CD14-positive monocyte (primary cell): ENCODE results near the gene ADRA2C. TPM values are rescaled to one million over a fixed set of nuclear protein-coding genes. Genes with fewer than 3 reads are reported as not detected.

ENCODE experiments used
- DNase-seq, 3 donors: peaks; one replicate each; pipeline ENCODE4 v3.0.0-alpha.2; 2011 to 2022
- H2AFZ ChIP-seq: 2 replicates; pipeline ENCODE4 v1.6.0; 2012; ENCODE audit warnings: mild to moderate bottlenecking, low read depth, low read length, inconsistent platforms; ENCODE audit not compliant: insufficient read depth, poor library complexity, severe bottlenecking
- H3K27ac ChIP-seq, 2 donors: 1 replicate in 1 of 2; 2 replicates in 1 of 2; pipeline ENCODE4 v1.5.1; 2012 to 2013; ENCODE audit warnings: low read length in 2 of 2, control low read depth in 1 of 2, inconsistent platforms in 1 of 2, low read depth in 1 of 2, mild to moderate bottlenecking in 1 of 2
- H3K27me3 ChIP-seq, 2 donors: one replicate each; pipeline versions ENCODE4 v1.6.0 to v1.6.1; 2011 to 2013; ENCODE audit warnings: low read length in 2 of 2; ENCODE audit not compliant: control insufficient read depth in 2 of 2, insufficient read depth in 2 of 2
- H3K36me3 ChIP-seq, 2 donors: replicated peaks in 1 of 2; 1 replicate in 1 of 2; 2 replicates in 1 of 2; pipeline versions ENCODE4 v1.5.1 to v1.6.1; 2012 to 2013; ENCODE audit warnings: low read length in 2 of 2, control low read depth in 1 of 2, inconsistent platforms in 1 of 2, mild to moderate bottlenecking in 1 of 2; ENCODE audit not compliant: insufficient read depth in 2 of 2, control insufficient read depth in 1 of 2
- H3K4me1 ChIP-seq, 2 donors: 1 replicate in 1 of 2; 2 replicates in 1 of 2; pipeline versions ENCODE4 v1.5.1 to v1.6.1; 2012 to 2013; ENCODE audit warnings: low read length in 2 of 2, control low read depth in 1 of 2, inconsistent platforms in 1 of 2, mild to moderate bottlenecking in 1 of 2, moderate library complexity in 1 of 2; ENCODE audit not compliant: insufficient read depth in 2 of 2, control insufficient read depth in 1 of 2
- H3K4me2 ChIP-seq: replicated peaks from 2 replicates; pipeline ENCODE3; 2012; ENCODE audit warnings: low read length, moderate library complexity, mild to moderate bottlenecking; ENCODE audit not compliant: poor library complexity, severe bottlenecking; ENCODE audit errors: extremely low read depth
- H3K4me3 ChIP-seq, 3 experiments: fragments of 200-600 bp in 1 of 3; sonication (generic) in 1 of 3; replicated peaks in 1 of 3; 1 replicate in 2 of 3; 2 replicates in 1 of 3; pipeline ENCODE4 v1.5.1; 2011 to 2013; ENCODE audit warnings: low read length in 3 of 3, mild to moderate bottlenecking in 3 of 3, control low read depth in 2 of 3, low read depth in 2 of 3, inconsistent platforms in 1 of 3, moderate library complexity in 1 of 3
- H3K79me2 ChIP-seq: 2 replicates; pipeline ENCODE4 v1.6.0; 2012; ENCODE audit warnings: mild to moderate bottlenecking, control low read depth, inconsistent platforms, low read length, moderate library complexity; ENCODE audit not compliant: insufficient read depth
- H3K9ac ChIP-seq: 2 replicates; pipeline ENCODE4 v1.6.0; 2017; ENCODE audit warnings: low read length, mild to moderate bottlenecking; ENCODE audit not compliant: insufficient read depth, poor library complexity, severe bottlenecking
- H3K9me3 ChIP-seq, 2 donors: replicated peaks in 1 of 2; 1 replicate in 1 of 2; 2 replicates in 1 of 2; pipeline versions ENCODE4 v1.5.1 to v1.6.1; 2012 to 2013; ENCODE audit warnings: low read length in 2 of 2, control low read depth in 1 of 2; ENCODE audit not compliant: control insufficient read depth in 1 of 2, insufficient read depth in 1 of 2
- H4K20me1 ChIP-seq: 2 replicates; pipeline ENCODE4 v1.6.0; 2012; ENCODE audit warnings: mild to moderate bottlenecking, low read length, control low read depth, moderate library complexity; ENCODE audit not compliant: insufficient read depth
- H3K27ac Mint-ChIP-seq, 7 donors: one replicate each; pipeline ENCODE4 v1.8.0; 2020; ENCODE audit warnings: mild to moderate bottlenecking in 7 of 7, mixed read lengths in 7 of 7, moderate library complexity in 6 of 7, inconsistent platforms in 2 of 7
- H3K27me3 Mint-ChIP-seq, 3 donors: one replicate each; pipeline ENCODE4 v1.8.0; 2021 to 2022; ENCODE audit warnings: low read depth in 3 of 3, mild to moderate bottlenecking in 3 of 3, mixed read lengths in 3 of 3, moderate library complexity in 3 of 3, inconsistent platforms in 1 of 3
- H3K36me3 Mint-ChIP-seq, 2 donors: one replicate each; pipeline ENCODE4 v1.8.0; 2020; ENCODE audit warnings: mixed read lengths in 2 of 2, inconsistent platforms in 1 of 2, mild to moderate bottlenecking in 1 of 2
- H3K4me1 Mint-ChIP-seq: one replicate; pipeline ENCODE4 v1.8.0; 2020; ENCODE audit warnings: mild to moderate bottlenecking, mixed read lengths
- H3K4me3 Mint-ChIP-seq, 2 donors: one replicate each; pipeline ENCODE4 v1.8.0; 2020; ENCODE audit warnings: mild to moderate bottlenecking in 2 of 2, mixed read lengths in 2 of 2, moderate library complexity in 1 of 2
- H3K9me3 Mint-ChIP-seq, 7 donors: one replicate each; pipeline ENCODE4 v1.8.0; 2020 to 2022; ENCODE audit warnings: mixed read lengths in 7 of 7, mild to moderate bottlenecking in 6 of 7, moderate library complexity in 6 of 7, inconsistent platforms in 2 of 7
- WGBS: methylation state at CpG from one replicate; pipeline ENCODE4 v1.1.5; 2013; ENCODE audit warnings: missing lambda C conversion rate; ENCODE audit not compliant: insufficient coverage; 5-methylcytosine and 5-hydroxymethylcytosine counted together
- intact Hi-C, 2 donors: fragments of 100-400 bp; cut with micrococcal nuclease; formaldehyde crosslinking; loops; one replicate each; pipeline versions ENCODE4 v1.15.0 to v1.15.1; 2023
- polyA plus RNA-seq, 3 donors: library from polyadenylated mRNA; depleted of rRNA in 1 of 3; unstranded in 2 of 3; stranded (reverse) in 1 of 3; fragments of 300-500 nt in 2 of 3; fragments of >200 nt in 1 of 3; fragmentation: Illumina TruSeq in 2 of 3; gene quantifications; 1 replicate in 2 of 3; 2 replicates in 1 of 3; pipeline ENCODE4 v1.2.3, GENCODE V29; 2012 to 2021
- TF ChIP-seq, protein P1 (sequence below): fragments of 200-600 bp; IDR thresholded peaks from one replicate; pipeline ENCODE4 v1.8.0; 2022; ENCODE audit warnings: antibody characterized with exemption, mild to moderate bottlenecking

ADRA2C gene
- polyA plus RNA-seq, 3 donors = not detected

DNA sequence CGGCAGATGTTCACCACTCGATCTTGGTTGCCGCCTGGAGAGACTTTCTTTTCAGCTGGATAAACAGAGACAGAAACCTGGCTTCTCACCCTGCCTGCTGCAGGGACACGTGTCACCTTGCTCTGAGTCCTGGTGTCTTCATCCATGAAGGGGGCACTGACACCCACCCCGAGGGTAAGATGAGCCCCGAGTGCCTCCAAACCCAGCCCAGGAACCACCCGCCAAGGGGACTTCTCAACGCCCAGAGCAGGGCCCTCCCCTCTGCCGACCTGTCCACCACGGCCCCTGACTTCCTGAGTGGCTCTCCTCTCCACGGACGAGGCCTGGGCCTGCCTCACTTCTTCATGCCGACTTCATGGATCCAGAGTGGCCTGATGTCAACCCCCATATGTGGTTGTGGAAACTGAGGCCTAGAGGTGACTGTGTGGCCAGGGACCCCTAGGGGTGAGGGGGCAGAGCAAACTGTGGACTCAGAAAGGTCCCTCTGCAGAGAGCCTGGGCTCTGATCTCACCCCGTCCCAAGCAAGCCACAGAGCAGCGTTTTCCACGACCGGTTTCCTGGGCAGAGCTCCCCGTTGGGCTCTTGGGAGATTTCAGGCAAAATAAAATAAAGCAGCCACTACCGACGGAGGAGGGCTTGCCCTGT is 5.1 kb downstream of the ADRA2C start:
- Histone ChIP-seq H2AFZ (no peak overlapping the region), H3K79me2 (no peaks in the 10 kb centered on the region), H3K4me3 (no peak overlapping the region), H3K9ac (no peak overlapping the region), H3K36me3 (no peaks in the 10 kb centered on the region), H3K4me2 (no peak overlapping the region), H3K27me3 (peaks cover 0 to 25% of the 10 kb centered on the region in 2 donors), H3K4me1 (no peaks in the 10 kb centered on the region), H3K27ac (no peak overlapping the region), H4K20me1 (no peaks in the 10 kb centered on the region), H3K9me3 (no peaks in the 10 kb centered on the region)
- TF ChIP-seq, protein P1, sequence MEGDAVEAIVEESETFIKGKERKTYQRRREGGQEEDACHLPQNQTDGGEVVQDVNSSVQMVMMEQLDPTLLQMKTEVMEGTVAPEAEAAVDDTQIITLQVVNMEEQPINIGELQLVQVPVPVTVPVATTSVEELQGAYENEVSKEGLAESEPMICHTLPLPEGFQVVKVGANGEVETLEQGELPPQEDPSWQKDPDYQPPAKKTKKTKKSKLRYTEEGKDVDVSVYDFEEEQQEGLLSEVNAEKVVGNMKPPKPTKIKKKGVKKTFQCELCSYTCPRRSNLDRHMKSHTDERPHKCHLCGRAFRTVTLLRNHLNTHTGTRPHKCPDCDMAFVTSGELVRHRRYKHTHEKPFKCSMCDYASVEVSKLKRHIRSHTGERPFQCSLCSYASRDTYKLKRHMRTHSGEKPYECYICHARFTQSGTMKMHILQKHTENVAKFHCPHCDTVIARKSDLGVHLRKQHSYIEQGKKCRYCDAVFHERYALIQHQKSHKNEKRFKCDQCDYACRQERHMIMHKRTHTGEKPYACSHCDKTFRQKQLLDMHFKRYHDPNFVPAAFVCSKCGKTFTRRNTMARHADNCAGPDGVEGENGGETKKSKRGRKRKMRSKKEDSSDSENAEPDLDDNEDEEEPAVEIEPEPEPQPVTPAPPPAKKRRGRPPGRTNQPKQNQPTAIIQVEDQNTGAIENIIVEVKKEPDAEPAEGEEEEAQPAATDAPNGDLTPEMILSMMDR = no peak
- Mint-ChIP-seq H3K27me3 (peaks cover 20 to 46% (median 41%) of the 10 kb centered on the region in 3 donors), H3K4me3 (no peak overlapping the region), H3K27ac (no peak overlapping the region), H3K36me3 (peaks cover 0 to 4% of the 10 kb centered on the region in 2 donors), H3K4me1 (peaks cover 4% of the 10 kb centered on the region), H3K9me3 (peaks cover 0 to 10% (median 6%) of the 10 kb centered on the region in 7 donors)
- WGBS = 73% methylated on average over 18 of the region's 20 CpGs
- DNase-seq = no peak
- intact Hi-C loops = no loop called here

DNA sequence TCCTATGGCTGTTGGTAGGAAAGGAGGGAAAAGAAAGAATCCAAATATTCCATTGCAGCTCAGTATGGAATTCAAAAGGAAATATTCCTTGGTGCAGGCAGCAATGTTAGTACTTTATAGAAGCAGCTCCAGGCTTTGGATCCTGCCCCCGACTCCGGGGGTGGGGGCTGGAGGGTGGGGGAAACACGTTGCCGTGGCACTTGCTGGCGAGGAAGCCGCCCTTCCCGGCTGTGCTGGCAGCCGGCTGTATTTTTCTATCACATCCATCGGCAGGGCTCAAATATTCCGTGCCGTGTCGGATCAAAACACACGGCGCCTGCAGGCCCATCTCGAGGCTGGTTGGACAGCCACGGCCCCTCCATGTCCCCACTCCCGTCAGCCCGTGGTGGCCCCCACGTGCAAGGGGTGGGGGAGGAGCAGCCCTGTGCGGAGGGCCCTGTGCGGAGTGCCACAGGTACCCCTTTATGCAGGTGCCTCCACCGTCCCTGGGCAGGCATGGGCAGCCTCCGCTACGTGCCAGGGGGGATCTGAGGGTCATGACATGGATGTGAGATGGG is 5.8 kb downstream of the ADRA2C start:
- no peaks in the 10 kb centered on the region for H3K9me3 ChIP-seq
- Mint-ChIP-seq H3K4me1 (peaks cover 2% of the 10 kb centered on the region), H3K36me3 (peaks cover 0 to 2% of the 10 kb centered on the region in 2 donors), H3K4me3 (no peak overlapping the region), H3K27ac (peak overlapping the region in 1 of 7 donors; percentile 54), H3K9me3 (peaks cover 0 to 6% (median 2%) of the 10 kb centered on the region in 7 donors), H3K27me3 (peaks cover 15 to 41% (median 37%) of the 10 kb centered on the region in 3 donors)
- peaks cover 0 to 21% of the 10 kb centered on the region in 2 donors for H3K27me3 ChIP-seq
- DNase-seq = no peak
- H3K4me3 ChIP-seq = no peak overlapping the region
- TF ChIP-seq, protein P1 = no peak
- no peaks in the 10 kb centered on the region for H4K20me1 ChIP-seq
- no peak overlapping the region for H3K9ac ChIP-seq
- H3K4me1 ChIP-seq = no peaks in the 10 kb centered on the region
- no peak overlapping the region for H3K4me2 ChIP-seq
- no peaks in the 10 kb centered on the region for H3K36me3 ChIP-seq
- H3K79me2 ChIP-seq = no peaks in the 10 kb centered on the region
- H2AFZ ChIP-seq = no peak overlapping the region
- H3K27ac ChIP-seq = no peak overlapping the region
- WGBS = 78% methylated on average over 19 of the region's 24 CpGs
- intact Hi-C loops = no loop called here
